GM21723 (cell line): Measurements from ENCODE around the gene SFXN5.

Experiments used
- ATAC-seq: cut with Tn5 transposase; IDR thresholded peaks from one replicate; pipeline ENCODE4 v1.9.1; 2021; ENCODE audit warnings: mild to moderate bottlenecking, moderate library complexity; ENCODE audit not compliant: unreplicated experiment

The SFXN5 gene

GRCh38 chr2:72959995-72960981 is 111.2 kb downstream of the SFXN5 start:
- no peak for ATAC-seq

DNA sequence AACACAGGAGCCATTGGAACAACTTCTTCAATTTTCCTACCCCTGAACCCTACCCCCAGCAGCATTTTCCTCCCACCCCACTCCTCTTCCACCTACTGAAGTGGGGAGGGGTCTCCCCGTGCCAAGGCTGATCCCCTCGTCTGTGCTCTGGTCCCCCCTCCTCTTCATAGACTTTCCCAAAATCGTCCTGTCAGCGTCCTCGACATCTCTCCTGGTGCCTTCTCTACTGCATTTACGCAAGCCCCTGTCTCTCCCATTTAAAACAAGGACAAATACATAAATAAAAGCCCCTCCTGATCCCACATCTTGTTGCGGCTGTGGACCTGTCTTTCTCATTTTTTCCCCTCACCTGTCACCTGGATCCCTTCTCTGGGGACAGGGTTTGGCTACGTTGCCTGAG is 112.0 kb downstream of the SFXN5 start:
- no peak for ATAC-seq

DNA sequence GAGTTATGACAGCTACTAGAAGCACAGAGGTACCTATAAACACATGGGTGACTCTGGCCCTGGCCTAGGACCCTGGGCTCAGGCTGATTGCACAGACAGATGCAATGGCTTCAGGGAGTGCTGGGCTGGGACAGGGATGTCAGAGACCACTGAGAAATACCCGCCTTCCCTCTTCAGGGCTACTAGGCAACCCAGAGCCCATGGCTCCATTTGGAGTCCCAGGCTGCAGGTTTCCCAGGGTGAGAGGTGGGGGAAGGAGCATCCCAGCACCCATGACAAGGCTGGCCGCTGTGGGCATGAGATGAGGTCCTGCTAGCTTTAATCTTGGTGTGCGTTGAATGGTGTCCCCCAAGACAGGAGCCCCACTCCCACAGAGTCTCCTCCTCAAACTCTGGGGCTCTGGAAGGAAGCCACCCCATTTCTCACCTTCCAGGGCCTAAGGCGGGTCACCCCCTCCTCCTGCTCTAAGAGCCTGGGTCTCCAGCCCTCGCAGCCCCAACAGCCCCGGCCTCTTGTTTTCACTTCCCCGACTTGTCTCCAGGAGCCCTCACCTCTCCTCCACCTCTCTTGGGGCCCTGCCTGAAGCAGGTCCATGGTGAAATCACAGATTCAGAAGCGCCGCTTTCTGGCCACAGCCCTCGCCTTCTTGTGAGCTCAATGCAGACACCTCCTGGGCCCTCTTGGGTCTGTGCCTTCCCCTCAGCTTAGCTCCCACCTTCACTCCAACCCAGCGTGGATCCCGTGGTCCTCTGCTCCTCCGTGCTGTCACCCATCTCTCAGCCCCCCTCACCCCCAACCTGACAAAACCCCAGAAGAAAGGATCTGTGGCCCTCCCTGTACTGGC is 112.7 kb downstream of the SFXN5 start:
- ATAC-seq = no peak

GRCh38 chr2:72956936-72957335 is 114.6 kb downstream of the SFXN5 start:
- no peak for ATAC-seq

GRCh38 chr2:72956050-72956395 is 115.5 kb downstream of the SFXN5 start:
- ATAC-seq = no peak

DNA sequence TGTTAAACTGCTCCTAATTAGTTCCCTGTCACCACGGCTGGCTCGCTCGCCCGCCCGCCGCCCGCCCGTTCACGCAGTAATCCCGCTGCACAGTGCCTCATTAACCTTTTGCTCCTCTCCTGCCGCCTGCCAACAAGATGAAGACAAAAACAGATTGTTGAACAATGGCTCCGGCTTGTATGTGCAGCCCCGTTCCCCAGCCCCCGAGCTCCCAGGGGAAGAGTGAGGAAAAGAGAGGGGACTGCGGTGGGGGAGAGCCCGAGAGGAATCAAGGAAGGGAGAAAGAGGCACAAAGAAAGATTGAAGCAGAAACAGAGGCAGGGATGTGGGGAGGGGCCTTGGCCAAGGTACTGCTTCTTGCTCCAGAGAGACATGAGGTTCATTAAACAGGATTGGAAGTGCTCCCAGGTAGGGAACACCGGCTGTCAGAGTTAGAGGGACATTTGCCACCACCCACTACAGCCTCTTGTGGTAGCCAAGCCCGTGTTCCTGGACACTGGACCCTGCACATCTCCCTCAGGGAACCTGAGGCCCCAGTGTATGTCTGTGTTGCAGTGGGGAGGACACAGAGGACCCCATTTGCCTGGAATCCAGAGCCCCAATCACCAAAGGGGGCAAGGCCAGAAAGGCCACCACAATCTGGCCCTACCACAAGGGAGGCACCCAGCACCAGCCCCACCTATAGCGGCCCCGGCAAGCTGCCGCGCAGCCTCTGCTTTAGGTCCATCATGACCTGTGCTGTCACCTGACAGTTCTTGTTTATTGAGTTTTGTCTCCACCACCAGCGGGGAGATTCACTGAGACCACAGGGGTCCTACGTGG is 116.1 kb downstream of the SFXN5 start:
- ATAC-seq = no peak

GRCh38 chr2:72954376-72955227 is 116.9 kb downstream of the SFXN5 start:
- ATAC-seq = no peak

DNA sequence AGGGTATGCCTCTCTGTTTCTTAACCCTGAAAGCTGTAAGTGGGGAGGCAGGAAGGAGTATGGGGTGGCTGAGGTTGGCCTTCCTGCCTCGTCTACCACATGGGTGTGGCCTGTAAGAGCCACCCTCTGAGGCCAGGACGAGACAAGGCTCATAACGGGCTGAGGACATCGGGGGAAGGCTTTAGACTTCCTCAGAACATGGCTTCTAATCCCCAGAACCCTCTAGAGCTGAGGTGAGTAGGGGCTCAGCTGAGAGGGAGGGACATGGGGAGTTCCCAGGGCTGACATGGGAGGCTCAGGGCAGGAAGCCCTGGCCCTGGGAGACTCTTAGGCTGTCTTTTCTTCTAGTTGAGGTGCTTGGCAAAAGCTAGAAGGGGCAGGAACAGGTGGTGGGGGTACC is 117.5 kb downstream of the SFXN5 start:
- no peak for ATAC-seq

DNA sequence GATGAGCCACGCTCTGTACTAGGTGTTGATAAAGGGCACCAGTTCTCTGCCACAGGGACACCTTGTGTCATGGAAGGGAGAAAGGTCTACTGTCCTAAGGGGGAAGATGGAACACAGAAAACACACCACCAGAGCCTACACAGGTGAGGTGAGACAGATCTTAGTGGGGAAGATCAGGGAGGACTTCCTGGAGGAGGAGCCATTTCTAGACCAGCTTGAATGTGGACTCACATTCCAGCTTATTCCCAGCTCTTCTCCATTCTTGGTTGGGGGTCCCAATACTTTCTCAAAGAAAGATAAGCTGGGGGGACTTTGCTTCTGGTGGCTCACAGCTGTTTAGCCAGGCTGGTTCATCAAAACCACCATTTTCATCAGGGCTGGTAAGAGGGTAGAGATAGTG is 118.0 kb downstream of the SFXN5 start:
- ATAC-seq = no peak

DNA sequence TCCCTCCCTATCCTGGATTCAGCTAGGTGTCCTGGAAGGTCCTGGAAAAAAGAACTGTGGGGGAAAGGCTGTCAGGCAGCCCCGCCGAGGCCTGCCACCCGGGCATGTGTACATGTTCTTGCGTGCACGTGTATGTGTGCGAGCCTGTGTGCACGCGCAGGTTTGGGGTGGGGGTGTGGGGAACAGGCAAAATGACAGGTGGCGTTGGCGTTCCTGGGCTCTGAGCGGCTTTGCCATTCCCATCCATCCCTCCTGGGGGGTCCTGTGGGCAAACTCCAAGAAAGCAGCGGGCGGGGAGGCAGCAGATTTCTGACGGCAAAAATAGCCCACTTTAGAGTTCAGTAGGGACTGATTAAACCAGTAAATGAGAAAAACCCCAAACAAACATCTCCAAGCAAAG is 118.6 kb downstream of the SFXN5 start:
- ATAC-seq = no peak

DNA sequence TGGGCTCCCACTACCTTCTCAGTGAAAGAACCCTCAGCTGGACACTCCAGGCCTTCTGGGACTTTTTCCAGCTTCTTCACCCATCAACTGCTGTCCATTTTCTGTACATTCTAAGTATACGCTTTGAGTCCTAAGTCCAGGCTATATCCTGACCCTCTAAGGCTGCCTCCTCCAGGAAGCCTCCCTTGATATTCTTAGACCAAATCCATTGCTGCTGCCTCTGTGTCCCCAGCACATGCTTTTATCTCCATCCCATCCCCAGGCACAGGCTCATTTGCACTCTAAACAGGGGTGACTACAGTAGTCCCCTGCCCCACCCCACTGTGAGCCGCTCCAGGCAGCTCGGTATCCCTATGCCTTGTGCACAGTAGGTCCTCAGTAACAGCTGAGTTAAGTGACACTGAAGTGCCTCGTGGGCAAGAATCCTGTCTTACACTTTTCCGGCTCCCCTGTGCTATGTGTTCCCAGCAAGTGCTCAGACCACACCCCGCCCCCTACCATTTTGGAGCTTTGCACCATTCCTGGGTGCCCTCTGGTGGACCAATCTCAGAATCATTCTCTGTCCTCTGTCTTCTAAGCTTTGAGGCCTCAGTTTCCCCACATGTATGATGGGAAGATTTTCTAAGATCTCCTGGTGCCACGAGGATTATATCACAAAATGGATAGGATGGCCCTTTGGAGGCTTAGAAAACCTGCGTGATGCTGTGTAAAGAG is 119.2 kb downstream of the SFXN5 start:
- no peak for ATAC-seq

GRCh38 chr2:72951303-72952095 is 120.0 kb downstream of the SFXN5 start:
- no peak for ATAC-seq

DNA sequence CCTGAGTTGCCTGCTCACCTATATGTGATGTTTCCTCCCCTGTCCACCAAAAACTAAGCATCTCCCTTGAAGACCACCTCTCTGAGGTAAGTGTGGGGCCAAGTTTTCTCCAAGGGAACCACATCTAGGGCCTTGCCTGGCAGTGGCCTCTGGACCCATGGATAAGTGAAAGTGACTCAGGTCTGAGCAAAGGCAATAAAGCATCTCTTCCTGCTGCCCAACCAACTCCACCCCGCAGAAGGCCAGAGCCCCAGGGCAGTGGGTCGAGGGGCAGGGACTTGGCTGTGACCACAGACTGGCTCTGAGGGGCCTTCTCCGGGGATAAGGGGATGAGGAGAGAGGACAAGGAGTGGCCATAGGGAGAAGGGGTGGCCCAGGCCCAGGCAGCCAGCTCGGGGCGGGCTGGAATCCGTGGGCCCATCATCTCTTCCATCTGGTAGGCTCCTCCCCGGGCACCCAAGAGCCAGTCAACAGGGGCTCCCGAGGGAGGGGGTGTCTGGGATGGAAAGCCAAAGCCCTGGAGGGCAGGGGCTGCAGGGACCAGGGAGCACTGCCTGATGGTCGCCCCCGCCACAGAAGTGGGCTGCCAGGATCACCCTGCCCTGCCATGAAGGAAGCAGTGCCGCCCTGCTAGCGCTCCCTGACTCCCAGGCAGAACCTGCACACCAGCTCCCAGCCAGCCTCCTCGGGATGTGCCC is 120.8 kb downstream of the SFXN5 start:
- ATAC-seq = no peak

GRCh38 chr2:72949642-72950041 is 121.9 kb downstream of the SFXN5 start:
- ATAC-seq = no peak

GRCh38 chr2:72949045-72949444 is 122.5 kb downstream of the SFXN5 start:
- ATAC-seq = no peak

GRCh38 chr2:72947952-72948830 is 123.3 kb downstream of the SFXN5 start:
- ATAC-seq = no peak

DNA sequence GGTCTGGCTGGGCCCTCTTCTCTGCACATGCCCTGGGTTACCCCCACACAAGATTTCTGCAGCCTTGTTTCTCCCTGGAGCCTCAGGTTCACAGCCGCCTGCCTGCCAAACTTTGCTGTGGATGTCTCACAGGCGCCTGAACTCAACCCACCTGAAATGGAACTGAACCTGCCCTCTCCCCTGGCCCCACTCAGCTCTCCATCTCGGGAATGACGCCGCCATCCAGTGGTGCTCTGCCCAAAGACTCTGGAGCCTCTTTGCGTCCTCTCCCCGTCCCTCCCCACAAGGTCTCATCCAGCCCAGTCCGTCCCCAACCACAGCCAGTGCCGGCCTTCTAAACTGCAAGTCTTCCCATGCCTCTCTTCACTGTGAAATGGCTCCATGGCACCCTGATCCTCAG is 125.0 kb downstream of the SFXN5 start:
- no peak for ATAC-seq
